Natural killer cell treated with Interleukin-12 subunit alpha and Interleukin-12 subunit beta and Interleukin-15 and Interleukin-18, amount 100 ng/mL, for 72 hours (primary cell): Measurements from ENCODE around the gene METTL2B. TPM values are rescaled to one million over a fixed set of nuclear protein-coding genes. Genes with fewer than 3 reads are reported as not detected.
"Not testable (repeated sequence)": the region's sequence is repeated elsewhere in the genome, so short reads cannot be mapped to it uniquely, and the experiment has no call there.

Source experiments
- ATAC-seq, 2 donors: fragments of 150-1000 bp; cut with Tn5 transposase in 1 of 2; sonication (Bioruptor Pico), chemical (Tn5 transposase) in 1 of 2; 2 replicates each; pipeline ENCODE4 v1.10.0; 2021
- DNase-seq: peaks from one replicate; pipeline ENCODE4 v3.0.0; 2022; ENCODE audit warnings: low spot score
- H3K27ac Mint-ChIP-seq, 2 donors: 1 replicate in 1 of 2; 2 replicates in 1 of 2; pipeline ENCODE4 v1.8.0; 2022; ENCODE audit warnings: mixed read lengths in 2 of 2, mild to moderate bottlenecking in 1 of 2, moderate library complexity in 1 of 2
- H3K27me3 Mint-ChIP-seq, 2 donors: 1 replicate in 1 of 2; 2 replicates in 1 of 2; pipeline ENCODE4 v1.8.0; 2022; ENCODE audit warnings: mixed read lengths in 2 of 2
- H3K36me3 Mint-ChIP-seq: one replicate; pipeline ENCODE4 v1.8.0; 2022; ENCODE audit warnings: mixed read lengths
- H3K4me1 Mint-ChIP-seq, 2 donors: 1 replicate in 1 of 2; 2 replicates in 1 of 2; pipeline ENCODE4 v1.8.0; 2022; ENCODE audit warnings: low read depth in 2 of 2, mixed read lengths in 2 of 2, mild to moderate bottlenecking in 1 of 2
- H3K4me3 Mint-ChIP-seq: one replicate; pipeline ENCODE4 v1.8.0; 2022; ENCODE audit warnings: mixed read lengths
- H3K9me3 Mint-ChIP-seq: 2 replicates; pipeline ENCODE4 v1.8.0; 2022; ENCODE audit warnings: mixed read lengths
- total RNA-seq, 2 donors: library from RNA; stranded (reverse); gene quantifications; one replicate each; pipeline ENCODE4 v1.2.3, GENCODE V29; 2022

METTL2B gene
- total RNA-seq, 2 donors from 2014 or later = 35.7 to 48.2 TPM

GRCh38 chr7:128550920-128551319, 74.4 kb downstream of the METTL2B start:
- no peaks in the 10 kb centered on the region for H3K9me3 Mint-ChIP-seq
- no peaks in the 10 kb centered on the region for H3K27me3 Mint-ChIP-seq
- no peak overlapping the region for H3K27ac Mint-ChIP-seq
- ATAC-seq (no peak), DNase-seq (no peak)
- no peak overlapping the region for H3K4me3 Mint-ChIP-seq
- peaks cover 4% of the 10 kb centered on the region in 2 donors for H3K4me1 Mint-ChIP-seq
- no peaks in the 10 kb centered on the region for H3K36me3 Mint-ChIP-seq

- not testable (repeated sequence) for H3K27ac Mint-ChIP-seq, H3K27me3 Mint-ChIP-seq, DNase-seq, H3K4me1 Mint-ChIP-seq, H3K4me3 Mint-ChIP-seq, H3K36me3 Mint-ChIP-seq, H3K9me3 Mint-ChIP-seq, ATAC-seq
Measured at GRCh38 chr7:128554394-128554793, 77.8 kb downstream of the METTL2B start.

Other genes with a start within 250 kb of the METTL2B start
- not detected for gene LEP, start 235.5 kb upstream of the METTL2B start, total RNA-seq
- 10 to 100 TPM; 46.4 to 77.1 TPM for gene RBM28, start 132.8 kb upstream of the METTL2B start, total RNA-seq
- gene PRRT4, start 115.1 kb upstream of the METTL2B start, total RNA-seq = not detected
- gene IMPDH1, start 66.8 kb upstream of the METTL2B start, total RNA-seq = 10 to 100 TPM; 15.8 to 34.5 TPM
- 1 to 10 TPM; 3.8 to 9.1 TPM for gene HILPDA, start 20.9 kb upstream of the METTL2B start, total RNA-seq
- gene GARIN1A, start 195.5 kb downstream of the METTL2B start, total RNA-seq = 1 to 10 TPM; 1.6 to 4.3 TPM